IPS-18a (cell line): Measurements from ENCODE around the gene FUS.
"Not testable (repeated sequence)": the region's sequence is repeated elsewhere in the genome, so short reads cannot be mapped to it uniquely, and the experiment has no call there.

Source experiments
- H3K27ac ChIP-seq: one replicate; pipeline ENCODE4 v1.5.1; 2013; ENCODE audit warnings: low read length
- H3K27me3 ChIP-seq: one replicate; pipeline ENCODE4 v1.6.1; 2013; ENCODE audit warnings: mild to moderate bottlenecking, low read length; ENCODE audit not compliant: control insufficient read depth, insufficient read depth
- H3K36me3 ChIP-seq: one replicate; pipeline ENCODE4 v1.6.1; 2013; ENCODE audit warnings: low read depth, low read length; ENCODE audit not compliant: control insufficient read depth
- H3K4me1 ChIP-seq: one replicate; pipeline ENCODE4 v1.6.1; 2013; ENCODE audit warnings: low read depth, low read length; ENCODE audit not compliant: control insufficient read depth
- H3K4me3 ChIP-seq: one replicate; pipeline ENCODE4 v1.5.1; 2013; ENCODE audit warnings: low read length
- H3K9ac ChIP-seq: one replicate; pipeline ENCODE4 v1.6.1; 2013; ENCODE audit warnings: mild to moderate bottlenecking, low read length, moderate library complexity
- H3K9me3 ChIP-seq: one replicate; pipeline ENCODE4 v1.6.1; 2013; ENCODE audit warnings: low read depth, low read length; ENCODE audit not compliant: control insufficient read depth

Gene FUS

GRCh38 chr16:31189412-31189778 lies 9.5 kb downstream of the FUS start:
- H3K9me3 ChIP-seq, result no peaks in the 10 kb centered on the region
- no peak overlapping the region for H3K27ac ChIP-seq
- no peaks in the 10 kb centered on the region for H3K4me1 ChIP-seq
- H3K4me3 ChIP-seq, result no peak overlapping the region
- peaks cover 100% of the 10 kb centered on the region for H3K36me3 ChIP-seq
- no peaks in the 10 kb centered on the region for H3K27me3 ChIP-seq
- H3K9ac ChIP-seq, result no peak overlapping the region

GRCh38 chr16:31190061-31190460 lies 10.1 kb downstream of the FUS start:
- no peak overlapping the region for H3K27ac ChIP-seq
- no peaks in the 10 kb centered on the region for H3K9me3 ChIP-seq
- H3K9ac ChIP-seq, result no peak overlapping the region
- H3K36me3 ChIP-seq, result peaks cover 100% of the 10 kb centered on the region
- H3K4me1 ChIP-seq, result no peaks in the 10 kb centered on the region
- H3K27me3 ChIP-seq, result no peaks in the 10 kb centered on the region
- H3K4me3 ChIP-seq, result no peak overlapping the region

- Histone ChIP-seq H3K27me3 (no peaks in the 10 kb centered on the region), H3K9me3 (no peaks in the 10 kb centered on the region), H3K9ac (no peak overlapping the region), H3K36me3 (peaks cover 100% of the 10 kb centered on the region), H3K4me1 (no peaks in the 10 kb centered on the region), H3K27ac (no peak overlapping the region), H3K4me3 (no peak overlapping the region)
Measured at GRCh38 chr16:31190818-31191444, 11.0 kb downstream of the FUS start.

- Histone ChIP-seq H3K36me3 (peaks cover 97% of the 10 kb centered on the region), H3K27ac (no peak overlapping the region), H3K4me1 (no peaks in the 10 kb centered on the region), H3K9me3 (no peaks in the 10 kb centered on the region), H3K9ac (no peak overlapping the region), H3K4me3 (no peak overlapping the region), H3K27me3 (no peaks in the 10 kb centered on the region)
Measured at GRCh38 chr16:31191697-31192428, 11.9 kb downstream of the FUS start.

GRCh38 chr16:31192856-31193642 lies 13.1 kb downstream of the FUS start:
- Histone ChIP-seq H3K27ac (no peak overlapping the region), H3K9me3 (no peaks in the 10 kb centered on the region), H3K9ac (no peak overlapping the region), H3K4me1 (no peaks in the 10 kb centered on the region), H3K36me3 (peaks cover 86% of the 10 kb centered on the region), H3K4me3 (no peak overlapping the region), H3K27me3 (no peaks in the 10 kb centered on the region)

GRCh38 chr16:31193874-31194273 lies 13.9 kb downstream of the FUS start:
- no peak overlapping the region for H3K4me3 ChIP-seq
- H3K36me3 ChIP-seq, result peaks cover 77% of the 10 kb centered on the region
- no peaks in the 10 kb centered on the region for H3K4me1 ChIP-seq
- H3K27ac ChIP-seq, result no peak overlapping the region
- no peak overlapping the region for H3K9ac ChIP-seq
- H3K27me3 ChIP-seq, result no peaks in the 10 kb centered on the region
- no peaks in the 10 kb centered on the region for H3K9me3 ChIP-seq

- H3K9me3 ChIP-seq, result no peaks in the 10 kb centered on the region
- peaks cover 71% of the 10 kb centered on the region for H3K36me3 ChIP-seq
- H3K4me3 ChIP-seq, result no peak overlapping the region
- H3K27ac ChIP-seq, result no peak overlapping the region
- H3K27me3 ChIP-seq, result no peaks in the 10 kb centered on the region
- no peaks in the 10 kb centered on the region for H3K4me1 ChIP-seq
- H3K9ac ChIP-seq, result no peak overlapping the region
Measured at GRCh38 chr16:31194898-31195297, 15.0 kb downstream of the FUS start.

- not testable (repeated sequence) for H3K27me3 ChIP-seq, H3K9ac ChIP-seq, H3K27ac ChIP-seq, H3K4me3 ChIP-seq, H3K4me1 ChIP-seq, H3K9me3 ChIP-seq
- H3K36me3 ChIP-seq, result peaks cover 61% of the 10 kb centered on the region
Measured at GRCh38 chr16:31195861-31196260, 15.9 kb downstream of the FUS start.

- Histone ChIP-seq H3K9me3 (no peaks in the 10 kb centered on the region), H3K4me1 (peaks cover 2% of the 10 kb centered on the region), H3K27ac (no peak overlapping the region), H3K9ac (no peak overlapping the region), H3K27me3 (peaks cover 3% of the 10 kb centered on the region), H3K4me3 (no peak overlapping the region), H3K36me3 (peaks cover 55% of the 10 kb centered on the region)
Measured at GRCh38 chr16:31196324-31197088, 16.6 kb downstream of the FUS start.

GRCh38 chr16:31198207-31198882 lies 18.4 kb downstream of the FUS start:
- no peak overlapping the region for H3K27ac ChIP-seq
- peaks cover 37% of the 10 kb centered on the region for H3K36me3 ChIP-seq
- no peak overlapping the region for H3K9ac ChIP-seq
- H3K9me3 ChIP-seq, result no peaks in the 10 kb centered on the region
- H3K4me1 ChIP-seq, result peaks cover 4% of the 10 kb centered on the region
- H3K4me3 ChIP-seq, result no peak overlapping the region
- H3K27me3 ChIP-seq, result peaks cover 13% of the 10 kb centered on the region
